ENCODE data around the gene SLCO3A1.

The SLCO3A1 gene

DNA sequence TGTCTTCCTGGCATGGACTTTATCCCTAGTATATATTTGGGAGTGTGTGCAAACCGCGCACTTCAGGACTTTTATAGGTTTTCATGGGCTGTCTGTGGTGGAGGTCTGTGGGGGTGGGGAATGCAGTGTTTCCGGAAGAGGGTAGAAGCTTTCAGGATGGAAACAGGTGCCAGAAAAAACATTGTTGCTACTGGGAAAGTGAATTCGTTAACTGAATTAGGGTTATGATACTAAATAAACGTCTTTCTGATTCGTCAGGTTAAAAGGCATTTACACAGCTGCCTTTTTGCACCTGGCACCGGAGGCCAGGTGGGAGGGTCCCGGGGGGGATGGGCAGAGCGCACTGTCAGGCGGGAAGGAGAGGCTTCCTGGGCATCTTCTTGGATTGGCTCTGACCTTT lies 62.1 kb downstream of the SLCO3A1 start:
- DNase-seq, result no peak

DNA sequence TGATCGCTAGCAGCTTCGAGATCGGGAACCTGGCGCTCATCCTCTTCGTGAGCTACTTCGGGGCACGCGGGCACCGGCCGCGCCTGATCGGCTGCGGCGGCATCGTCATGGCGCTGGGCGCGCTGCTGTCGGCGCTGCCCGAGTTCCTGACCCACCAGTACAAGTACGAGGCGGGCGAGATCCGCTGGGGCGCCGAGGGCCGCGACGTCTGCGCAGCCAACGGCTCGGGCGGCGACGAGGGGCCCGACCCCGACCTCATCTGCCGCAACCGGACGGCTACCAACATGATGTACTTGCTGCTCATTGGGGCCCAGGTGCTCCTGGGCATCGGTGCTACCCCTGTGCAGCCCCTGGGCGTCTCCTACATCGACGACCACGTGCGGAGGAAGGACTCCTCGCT lies 62.5 kb downstream of the SLCO3A1 start:
- no peak for DNase-seq

DNA sequence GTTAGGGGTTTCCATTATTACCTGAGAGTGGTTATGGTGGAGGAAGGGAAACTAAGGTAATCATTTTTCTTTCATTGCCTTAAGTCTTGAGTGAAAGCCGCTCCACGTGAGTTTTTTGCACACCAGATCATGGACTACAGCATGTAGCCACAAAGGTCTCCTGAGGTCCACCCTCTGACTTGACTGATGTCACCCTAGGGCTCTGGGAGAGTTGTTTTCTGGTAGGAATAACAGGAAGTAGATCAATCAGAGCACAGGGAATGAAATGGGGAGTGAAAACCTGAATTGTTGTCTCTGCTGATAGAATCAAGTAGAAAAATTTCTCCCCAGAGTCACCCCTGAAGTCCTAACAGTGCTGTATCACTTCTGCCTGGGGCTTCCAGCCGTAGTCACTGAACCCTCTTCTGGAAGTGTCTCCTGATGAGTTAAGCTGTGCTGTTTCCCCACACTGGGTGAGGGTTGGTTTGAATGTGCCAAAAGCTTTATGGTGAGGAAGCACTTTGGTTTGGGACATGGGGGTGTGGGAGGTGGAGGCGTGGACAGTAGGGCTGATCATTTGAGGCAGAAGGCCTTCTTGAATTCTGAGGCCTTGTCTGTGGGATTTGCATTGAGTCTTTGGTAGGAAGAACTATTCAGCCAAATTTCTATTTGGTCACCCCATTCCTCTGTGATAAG lies 64.3 kb downstream of the SLCO3A1 start:
- DNase-seq, result no peak

DNA sequence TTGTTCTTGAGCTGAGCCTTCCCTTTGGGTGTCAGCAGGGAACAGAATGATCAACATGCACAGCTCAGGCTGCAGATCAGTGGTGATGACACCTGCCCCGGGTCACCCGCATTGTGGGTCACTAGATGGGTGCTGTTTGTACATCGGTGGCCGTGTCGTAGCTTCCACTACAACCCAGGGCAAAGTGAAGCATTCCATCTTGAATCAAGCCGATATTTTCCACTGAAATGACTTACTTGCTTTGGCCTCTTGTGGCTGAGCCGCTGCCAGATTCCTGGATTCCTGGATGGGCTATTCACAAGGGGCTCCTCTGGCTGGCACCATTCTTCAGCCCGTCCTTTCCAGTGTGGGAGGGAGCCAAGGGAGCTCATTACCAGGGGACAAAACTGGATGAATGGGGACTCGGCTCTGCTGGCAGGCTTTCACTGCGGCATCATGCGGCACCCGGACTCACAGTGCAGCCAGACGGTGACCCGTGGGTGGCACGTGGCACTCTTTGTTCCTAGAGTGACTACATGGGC lies 65.6 kb downstream of the SLCO3A1 start:
- no peak for DNase-seq

DNA sequence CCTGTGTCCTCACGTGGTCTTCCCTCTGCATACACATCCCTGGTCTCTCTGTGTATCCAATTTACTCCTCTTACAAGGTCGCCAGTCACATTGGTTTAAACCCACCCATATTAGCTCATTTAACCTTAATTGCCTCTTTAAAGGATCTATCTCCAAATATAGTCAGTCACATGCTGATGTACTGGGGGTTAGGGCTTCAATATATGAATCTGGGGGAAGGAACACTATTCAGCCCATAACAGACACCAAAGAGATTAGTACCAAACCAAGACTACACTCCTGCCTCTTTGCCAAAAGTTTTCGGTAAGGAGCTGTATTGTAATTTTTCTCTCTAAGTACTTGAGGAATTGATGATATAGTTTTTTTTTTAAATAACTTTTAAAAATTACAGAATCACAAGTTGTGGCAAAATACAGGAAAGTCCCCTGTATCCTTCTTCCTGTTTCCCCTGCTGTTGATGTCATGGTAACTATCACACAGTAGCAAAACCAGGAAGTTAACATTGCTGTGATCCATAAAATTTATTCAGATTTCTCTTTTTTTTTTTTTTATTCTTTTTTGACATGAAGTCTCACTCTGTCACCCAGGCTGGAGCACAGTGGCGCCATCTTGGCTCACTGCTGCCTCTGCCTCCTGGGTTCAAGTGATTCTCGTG lies 67.8 kb downstream of the SLCO3A1 start:
- DNase-seq, result no peak

DNA sequence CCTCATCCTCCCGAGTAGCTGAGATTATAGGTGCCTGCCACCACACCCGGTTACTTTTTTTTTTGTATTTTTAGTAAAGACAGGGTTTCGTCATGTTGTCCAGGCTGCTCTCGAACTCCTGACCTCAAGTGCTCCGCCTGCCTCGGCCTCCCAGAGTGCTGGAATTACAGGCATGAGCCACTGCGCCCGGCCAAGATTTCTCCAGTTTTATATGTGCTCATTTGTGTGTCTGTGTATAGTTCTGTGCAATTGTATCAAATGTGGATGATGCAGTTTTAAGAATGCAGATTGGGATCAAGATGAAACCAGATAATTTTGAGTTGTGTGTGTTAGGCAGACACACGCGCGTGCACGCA lies 68.3 kb downstream of the SLCO3A1 start:
- no peak for DNase-seq

DNA sequence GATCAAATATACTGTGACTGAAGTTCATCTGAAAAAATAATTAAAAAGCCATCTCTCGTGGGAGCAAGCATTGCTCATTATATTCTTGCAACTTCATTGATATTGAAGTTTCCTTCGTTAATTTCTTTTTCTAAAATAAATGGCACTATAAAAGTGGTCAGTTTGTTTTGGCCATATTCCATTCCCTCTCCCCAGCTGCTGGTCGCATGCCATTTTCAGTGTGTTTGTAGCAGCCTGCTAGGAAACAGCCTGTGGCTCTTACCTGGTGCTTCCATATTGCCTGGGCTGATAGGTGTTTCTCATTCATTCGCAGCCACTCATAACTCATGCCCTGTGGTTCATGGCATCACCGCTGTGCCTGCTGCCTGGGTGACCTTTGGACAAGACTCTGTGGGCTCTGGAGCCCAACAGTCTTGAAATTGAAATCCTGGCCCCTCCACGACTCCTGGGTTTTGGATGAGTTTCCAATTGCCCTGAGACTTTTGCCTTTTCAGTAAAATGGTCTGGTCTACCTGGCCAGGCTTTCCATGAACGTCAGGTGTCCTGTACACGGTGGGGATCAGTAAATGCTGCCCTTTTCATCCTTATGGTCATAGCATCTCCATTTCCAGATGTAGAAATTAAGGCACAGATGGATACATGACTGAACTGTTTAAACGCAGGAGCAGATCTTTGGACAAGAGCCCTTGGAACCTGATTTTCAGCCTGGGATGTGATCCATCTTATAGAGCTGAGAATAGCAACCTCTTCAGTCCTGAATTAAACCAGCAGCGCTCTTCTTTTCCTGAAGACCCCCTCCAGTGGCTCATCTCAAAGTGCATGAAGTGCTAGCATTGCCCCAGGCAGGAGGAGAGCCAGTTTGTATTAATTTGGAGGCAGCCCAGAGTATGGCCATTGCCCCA lies 69.4 kb downstream of the SLCO3A1 start:
- DNase-seq, result no peak

DNA sequence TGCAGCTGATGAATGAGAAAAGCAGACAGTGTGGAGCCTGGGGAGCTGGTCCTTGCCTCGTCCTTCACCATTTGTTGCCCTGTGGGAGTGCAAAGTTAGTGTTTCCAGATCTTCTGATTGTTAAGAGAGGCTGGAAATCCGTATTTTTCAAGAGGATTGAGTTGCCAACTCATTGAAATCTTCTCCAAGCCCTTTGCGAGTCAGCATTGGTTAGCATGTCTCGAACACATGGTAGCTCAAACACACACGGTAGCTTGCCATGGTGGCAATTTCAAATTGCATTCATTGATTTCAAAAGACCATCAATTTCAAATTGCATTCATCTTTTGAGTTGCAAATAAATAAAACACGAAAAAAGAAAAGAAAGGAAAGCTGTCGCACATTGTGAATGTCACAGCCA lies 70.7 kb downstream of the SLCO3A1 start:
- DNase-seq, result no peak

DNA sequence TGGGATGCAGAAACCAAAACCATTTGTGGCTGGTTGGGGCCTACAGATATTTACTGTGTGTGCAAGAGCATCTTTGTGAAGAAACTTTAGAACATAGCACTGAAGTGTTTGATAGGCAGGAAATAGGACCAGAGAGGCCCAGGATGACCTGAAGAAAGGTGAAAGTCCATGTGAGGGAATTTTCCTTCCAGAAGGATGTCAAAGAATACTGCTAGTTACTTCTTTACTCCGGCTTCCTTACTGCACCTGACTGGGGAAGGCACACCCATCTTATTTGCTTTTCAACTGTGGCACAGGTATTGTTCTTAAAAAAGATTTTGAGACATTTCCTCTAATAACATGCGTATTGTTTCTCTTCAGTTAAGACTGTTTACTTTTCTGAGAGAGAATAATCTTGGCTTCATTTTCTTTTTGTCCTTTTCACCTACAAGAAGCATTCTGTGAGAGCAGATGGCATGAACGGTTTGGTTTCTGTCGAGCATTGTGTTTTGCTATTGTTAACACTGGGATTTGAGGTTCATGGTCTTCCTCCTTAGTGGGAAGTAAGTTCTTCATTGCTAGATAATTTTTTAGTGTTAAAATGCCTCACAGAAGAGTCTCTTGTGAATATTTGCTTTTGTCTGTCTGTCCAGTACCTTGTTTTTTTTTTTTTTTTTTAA lies 71.5 kb downstream of the SLCO3A1 start:
- no peak for DNase-seq

DNA sequence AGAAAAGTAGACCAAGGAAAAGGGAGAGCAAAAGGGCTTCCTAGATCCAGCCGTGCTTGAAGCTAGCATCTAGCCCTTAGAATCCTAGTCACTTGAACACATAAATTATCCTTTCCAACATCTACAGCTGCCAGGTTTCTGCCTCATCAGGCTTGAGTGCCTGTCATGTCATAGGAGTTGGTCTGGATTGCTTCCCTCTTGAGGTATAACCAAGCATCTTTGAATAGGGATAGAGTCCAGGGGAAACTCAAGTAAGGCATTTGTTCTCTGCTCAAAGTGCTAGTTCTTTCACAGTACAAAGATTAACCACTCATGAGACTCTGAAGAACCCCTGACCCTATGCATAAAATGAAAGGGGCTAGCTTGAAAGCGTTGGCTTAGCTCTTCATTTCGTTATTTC lies 72.3 kb downstream of the SLCO3A1 start:
- DNase-seq, result no peak

DNA sequence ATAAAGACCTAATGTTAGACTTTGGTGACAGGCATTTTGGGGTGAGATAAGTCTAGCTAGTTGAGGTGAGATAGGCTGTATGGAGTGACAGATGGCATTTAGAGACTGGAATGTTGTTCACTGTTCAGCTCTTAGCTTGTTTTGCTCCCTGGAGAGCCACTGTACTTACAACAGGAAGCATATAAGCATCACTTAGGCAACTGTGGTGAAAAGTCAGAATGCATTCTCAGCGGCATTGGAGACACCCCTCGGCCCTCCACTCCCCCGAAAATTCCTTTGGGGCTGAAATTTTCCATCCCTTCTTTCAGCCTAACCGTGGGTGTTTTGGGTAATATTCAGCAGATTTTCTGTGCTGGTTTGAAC lies 73.4 kb downstream of the SLCO3A1 start:
- no peak for DNase-seq

DNA sequence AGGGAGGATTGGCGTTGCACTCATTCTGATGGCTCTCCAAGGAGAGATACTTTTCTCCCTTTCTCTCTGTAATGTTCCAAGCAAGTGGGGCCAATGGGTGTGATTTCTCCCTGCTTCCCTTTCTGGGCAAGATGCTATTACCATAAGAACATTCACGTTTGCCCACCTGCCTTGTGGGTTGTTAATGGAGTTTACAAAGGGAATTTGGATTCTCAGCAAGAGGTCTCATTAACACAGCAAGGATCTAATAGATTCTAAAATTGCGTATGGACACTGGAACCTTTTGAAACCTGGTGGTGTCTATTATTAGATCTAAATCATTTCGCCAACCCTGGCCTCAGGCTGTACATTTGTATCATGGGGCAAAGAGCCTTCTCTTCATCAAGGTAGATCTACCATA lies 74.1 kb downstream of the SLCO3A1 start:
- DNase-seq, result no peak

DNA sequence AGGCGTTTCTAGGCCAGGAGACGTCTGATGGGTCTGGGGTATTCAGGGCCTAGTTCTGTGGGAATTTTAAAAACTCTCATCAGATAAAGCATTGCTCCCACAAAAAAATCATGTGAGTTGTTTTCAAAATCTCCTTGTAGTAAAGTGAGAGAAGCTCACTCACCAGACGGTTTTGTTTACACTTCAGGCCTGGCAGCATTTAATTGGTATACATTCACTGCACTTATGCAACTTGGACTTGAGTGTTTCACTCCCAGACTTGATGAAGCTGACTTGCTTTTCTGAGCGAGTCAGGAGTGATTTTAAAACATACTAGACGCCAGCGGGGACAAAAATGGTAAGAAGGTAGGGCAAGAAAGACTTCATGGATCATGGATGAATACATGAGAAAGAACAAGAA lies 75.2 kb downstream of the SLCO3A1 start:
- DNase-seq, result no peak

DNA sequence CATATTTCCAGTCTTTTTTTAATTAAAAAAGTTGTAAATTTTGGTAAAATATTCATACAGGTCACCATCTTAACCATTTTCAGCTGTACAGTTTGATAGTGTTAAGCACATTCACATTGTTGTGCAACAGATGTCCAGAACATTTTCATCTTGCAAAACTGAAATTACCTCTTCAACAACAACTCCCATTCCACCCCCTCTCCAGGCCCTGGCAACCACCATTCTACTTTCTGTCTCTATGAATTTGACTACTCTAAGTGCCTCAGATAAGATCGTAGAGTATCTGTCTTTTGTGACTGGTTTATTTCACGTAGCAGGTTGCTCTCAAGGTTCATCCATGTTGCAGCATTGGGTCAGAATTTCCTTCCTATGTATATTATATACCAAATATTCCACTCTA lies 76.0 kb downstream of the SLCO3A1 start:
- no peak for DNase-seq

DNA sequence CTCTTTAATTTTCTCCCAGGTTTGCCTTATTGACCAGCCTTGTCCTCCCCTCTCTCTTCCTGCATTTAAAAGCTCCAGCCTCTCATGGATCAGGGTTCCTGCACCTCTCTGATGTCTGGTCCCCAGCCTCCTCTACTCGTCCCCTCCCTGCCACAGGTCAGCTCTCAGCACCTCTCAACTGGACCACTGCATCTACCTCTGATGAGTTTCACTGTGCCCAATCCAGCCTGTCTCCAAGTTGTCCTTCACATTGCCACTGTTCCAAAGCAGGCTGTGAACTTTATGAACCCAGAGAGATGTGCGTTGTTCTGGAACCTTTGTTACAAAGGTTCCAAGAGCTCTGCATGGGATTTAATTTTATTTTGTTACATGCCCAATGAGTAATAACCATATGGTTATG lies 76.6 kb downstream of the SLCO3A1 start:
- DNase-seq, result no peak

DNA sequence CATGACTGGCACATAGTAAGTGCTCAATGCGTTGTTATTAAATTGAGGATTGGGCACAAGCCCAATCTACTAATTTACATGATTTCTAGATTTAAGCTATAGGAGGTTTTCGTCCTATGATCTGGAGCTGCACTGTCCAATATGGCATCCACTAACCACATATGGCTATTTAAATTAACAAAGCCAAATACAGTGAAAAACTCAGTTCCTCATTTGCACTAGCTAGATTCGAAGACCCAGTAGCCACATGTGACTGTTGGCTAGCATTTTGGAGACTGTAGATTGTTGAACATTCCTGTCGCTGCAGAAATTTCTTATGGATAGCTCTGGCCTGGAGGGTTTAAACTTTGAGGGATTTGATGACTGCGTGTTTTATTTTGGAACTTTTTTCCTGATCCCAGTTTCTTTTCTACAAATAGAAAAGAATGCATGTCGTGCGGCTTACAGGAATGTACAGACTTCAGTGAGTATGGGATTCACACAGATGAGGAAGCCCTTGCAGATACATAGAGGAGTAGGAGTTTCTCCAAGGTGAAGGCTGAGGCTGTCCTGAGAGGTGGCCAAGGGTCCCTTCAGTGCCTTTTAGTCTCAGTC lies 82.8 kb downstream of the SLCO3A1 start:
- DNase-seq, result no peak

DNA sequence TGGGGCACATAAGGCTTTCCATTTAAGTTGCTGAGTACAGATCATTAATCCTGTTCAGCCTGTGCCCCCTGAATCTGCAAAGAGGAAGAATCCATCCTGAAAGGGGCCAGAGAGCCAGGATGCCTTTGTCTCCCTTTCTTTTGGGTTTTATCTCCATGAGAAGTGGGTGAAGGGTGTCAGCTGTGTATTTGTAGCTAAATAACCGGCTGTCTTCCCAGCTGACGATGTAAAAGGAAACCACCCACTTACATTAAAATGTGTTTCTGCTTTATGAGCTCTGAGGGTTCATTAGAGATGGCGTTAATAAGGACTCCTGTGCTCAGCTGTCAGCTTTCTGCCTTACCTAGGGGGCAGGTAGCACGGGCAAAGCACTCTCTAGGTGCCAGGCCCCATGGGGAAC lies 83.4 kb downstream of the SLCO3A1 start:
- no peak for DNase-seq

DNA sequence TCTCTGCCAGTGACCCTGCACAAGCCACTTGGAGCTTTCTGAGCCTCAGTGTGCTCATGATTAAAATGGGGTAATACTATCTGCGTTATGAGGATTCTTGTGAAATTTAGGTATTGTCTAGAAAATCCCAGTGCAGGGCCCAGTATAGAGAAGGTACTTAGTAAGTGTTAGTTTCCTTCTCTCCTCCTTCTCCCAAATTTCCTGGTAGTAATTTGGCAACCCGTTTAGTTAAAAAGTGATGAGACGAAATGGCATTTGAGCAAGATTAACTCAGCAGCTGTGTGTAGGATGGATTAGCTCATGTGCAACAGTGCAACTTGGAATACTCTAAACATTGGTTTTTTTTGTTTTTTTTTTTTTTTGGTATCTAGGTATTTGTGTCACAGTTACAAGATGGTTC lies 84.6 kb downstream of the SLCO3A1 start:
- DNase-seq, result no peak

DNA sequence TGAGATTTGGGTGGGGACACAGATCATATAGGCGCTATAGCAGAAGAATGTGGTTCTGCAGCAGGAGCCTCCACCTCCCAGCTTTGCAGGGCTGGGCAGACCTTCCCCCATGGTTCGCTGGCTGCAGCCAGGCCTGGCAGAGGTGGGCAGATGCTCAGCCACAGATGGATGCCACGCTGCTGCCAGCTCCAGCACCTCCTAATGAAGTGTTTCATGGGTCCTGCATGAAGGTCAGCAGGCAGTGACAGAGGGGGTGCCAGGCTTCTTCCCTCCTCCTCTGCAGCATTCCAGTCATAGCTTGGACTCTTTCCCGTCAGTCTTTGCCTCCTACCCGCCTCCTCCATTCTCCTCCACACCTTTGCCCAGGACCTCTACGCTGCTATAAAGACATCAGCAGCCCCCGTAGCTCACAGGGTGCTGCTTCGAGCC lies 85.9 kb downstream of the SLCO3A1 start:
- DNase-seq, result no peak

DNA sequence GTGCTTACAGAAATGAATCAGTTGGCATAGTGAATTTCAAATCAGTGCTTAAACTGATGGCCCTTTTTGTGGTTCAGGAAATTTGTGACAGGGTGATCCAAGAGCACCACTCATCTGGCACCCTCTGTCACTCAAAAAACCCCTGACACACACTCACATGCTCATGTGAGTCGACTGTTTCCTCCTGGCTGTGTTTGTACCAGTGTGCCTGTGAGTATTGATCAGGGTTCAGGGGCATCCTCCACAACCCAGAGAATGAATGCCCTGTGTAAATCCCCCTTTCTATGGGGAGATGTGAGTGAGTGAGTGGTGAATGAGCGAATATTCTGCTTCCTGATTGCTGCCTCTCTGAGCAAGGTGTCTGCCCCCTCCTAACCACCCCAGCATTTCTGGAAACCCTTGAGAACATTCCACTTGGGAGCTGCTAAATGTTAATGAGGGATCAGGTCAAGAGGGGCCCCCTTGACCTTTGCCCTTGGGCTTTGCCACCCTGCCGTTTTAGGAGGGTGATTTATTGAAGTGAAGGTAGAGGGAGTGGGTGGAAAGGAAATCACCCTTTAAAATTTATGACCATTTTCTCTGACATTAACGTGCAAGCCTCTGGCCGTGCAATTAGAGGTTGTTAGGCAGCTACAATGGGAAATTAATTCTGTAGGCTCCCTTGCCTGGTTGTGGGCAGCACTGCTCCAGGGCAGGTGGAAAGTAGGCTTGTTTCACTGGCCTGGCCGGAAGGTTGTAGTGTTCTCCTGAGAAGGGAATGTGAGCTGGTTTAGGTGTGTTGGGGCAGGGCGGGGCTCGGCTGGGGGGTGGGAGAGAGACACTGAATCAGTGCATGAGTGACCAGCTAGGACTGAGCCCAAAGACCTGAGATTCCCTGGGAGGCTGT lies 87.2 kb downstream of the SLCO3A1 start:
- DNase-seq, result no peak

DNA sequence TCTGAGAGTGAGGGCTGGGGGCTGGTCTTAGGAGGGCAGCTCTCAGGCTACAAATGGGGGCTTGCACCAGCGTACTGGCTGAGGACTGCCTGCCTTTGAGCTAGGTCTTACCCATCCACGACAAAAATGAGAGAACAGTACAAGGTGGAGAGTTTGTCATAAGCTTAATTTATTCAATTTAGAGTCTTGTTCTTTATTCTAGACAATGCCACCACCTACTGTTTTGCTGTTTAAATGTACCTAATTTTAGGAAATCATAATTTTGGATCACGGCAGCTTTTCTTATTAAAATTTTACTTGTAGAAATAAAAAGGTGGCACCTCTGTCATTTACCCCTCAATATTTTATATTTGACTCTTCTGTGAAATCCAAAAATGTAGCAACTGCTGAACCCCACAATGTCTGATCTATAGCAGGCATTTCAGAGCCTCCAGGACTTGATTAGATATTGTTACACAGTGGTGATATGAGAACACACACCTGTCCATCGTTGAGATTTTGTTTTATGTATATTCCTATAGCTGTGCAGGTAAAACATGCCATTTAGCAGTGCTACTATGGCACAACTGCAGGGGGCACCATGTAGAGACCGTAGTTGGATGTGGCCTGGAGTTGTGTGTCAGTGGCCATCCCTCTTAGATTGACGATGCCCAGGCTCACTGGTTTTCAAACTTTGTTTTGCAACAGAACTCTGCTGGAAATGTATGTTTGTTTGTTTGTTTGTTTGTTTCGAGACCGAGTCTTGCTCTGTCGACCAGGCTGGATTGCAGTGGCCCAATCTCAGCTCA lies 88.6 kb downstream of the SLCO3A1 start:
- no peak for DNase-seq

Measured in T-helper 1 cell (primary cell).